A204.1 (cell line): ENCODE results near the gene RPS5.
"Not testable (repeated sequence)": the region's sequence is repeated elsewhere in the genome, so short reads cannot be mapped to it uniquely, and the experiment has no call there.

Experiments used
- FAIRE-seq: peaks from 2 replicates; lab custom pipeline; 2012; peaks lifted over from hg19 to GRCh38; lab: Jason Lieb, UNC

The RPS5 gene

DNA sequence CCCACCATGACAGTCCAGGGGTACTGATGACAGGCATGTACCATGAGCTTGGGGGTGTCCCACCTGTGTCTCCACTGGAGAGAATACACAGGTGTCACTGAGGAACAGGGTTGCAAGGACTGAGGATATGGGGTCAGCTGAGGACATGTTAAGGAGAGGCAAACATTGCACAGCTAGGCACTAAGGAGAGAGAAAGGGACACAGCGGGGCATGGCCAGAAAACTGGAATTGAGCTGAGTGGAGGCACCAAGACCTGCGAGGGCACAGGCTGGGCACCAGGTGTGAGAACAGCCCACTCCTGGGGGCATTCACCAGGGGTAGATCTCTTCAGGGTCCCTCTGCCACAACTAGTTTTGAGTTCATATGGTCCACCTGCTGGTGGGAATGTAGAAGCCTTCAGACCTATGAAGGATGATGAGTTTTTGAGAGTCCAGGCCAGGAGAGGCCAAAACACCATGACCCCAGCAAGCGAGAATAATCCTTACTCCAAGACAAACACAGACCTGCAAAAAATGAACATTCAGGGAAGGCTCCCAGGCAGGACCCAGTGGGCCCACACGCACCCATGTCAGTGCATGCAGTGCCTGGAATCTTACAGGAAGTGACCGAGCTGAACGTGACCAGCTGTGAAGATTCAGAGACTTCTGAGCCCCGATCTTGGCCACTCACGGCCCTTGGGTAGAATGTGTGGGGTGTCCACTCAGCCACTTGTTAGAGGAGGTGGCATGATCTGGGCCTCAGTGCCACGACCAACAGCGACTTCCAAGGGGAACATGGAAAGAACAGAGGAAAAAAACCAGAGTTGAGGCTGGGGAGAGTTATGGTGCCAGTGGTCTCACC is 20.0 kb downstream of the RPS5 start:
- FAIRE-seq: no peak

DNA sequence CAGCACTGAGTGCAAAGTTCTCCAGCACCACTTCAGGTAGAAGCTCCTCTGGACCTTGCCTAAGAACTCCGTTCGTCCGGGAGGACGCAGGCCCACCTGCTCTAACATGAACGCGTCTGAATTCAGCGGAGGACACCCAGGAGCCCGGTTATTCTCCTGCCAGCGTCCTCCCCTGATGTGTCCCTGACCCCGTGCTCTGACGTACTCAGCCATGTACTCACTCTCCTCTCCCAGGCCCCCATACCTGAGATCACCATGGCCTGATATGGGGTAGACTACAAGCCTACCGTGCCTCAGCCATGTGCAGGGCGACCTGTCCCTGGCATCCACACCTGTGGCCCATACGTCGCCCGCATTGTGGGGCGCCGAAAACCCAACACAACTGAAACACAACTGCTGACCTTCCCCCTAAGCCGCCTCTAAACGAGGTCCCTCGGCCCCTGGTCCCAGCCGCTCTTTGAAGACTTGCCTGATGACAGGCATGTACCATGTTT is 20.6 kb downstream of the RPS5 start:
- FAIRE-seq: no peak

GRCh38 chr19:58408152-58409009 is 21.3 kb downstream of the RPS5 start, which contains the start of gene ZNF584:
ZNF584 (plus strand) TSS chr19:58408649; CDS start chr19:58409148, 499 bp downstream.
- FAIRE-seq: no peak

DNA sequence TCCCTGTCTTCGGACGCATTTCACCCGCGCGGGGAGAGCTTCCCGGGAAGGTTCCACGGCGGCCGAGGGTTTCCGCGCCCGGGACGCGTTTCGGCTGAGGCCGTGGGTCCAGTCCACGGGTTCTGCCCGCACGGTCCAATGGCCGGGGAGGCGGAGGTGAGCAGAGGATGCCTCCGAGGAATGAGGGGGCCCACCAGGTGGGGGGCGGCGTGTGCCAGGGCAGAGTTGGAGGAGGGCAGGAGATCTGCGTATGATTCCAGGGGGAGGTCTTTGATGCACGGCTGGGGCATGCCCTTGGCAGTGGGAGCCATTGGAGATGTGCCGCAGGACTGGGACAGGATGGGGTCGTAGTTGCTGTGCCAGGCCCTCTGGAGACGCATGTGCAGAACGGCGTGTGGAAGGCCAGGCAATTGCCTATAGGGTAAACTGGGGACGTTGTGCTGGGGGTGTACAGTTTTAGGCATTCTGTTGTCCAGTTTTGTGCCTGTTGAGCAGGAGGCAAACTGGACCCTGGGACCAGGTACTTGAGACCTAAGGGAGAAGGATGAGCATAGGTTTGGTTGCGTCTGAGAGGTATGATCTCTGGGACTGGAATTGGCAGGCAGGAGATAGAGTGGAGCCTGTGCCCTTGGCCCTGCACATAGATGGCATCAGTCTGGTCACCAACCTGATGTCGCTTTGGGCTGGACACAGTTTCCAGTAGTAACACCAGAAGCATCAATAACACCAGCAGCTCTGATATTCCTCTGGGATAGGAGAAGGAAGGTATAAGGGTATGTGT is 22.1 kb downstream of the RPS5 start:
- FAIRE-seq: no peak

GRCh38 chr19:58416604-58417003 is 29.5 kb downstream of the RPS5 start:
- FAIRE-seq: no peak

DNA sequence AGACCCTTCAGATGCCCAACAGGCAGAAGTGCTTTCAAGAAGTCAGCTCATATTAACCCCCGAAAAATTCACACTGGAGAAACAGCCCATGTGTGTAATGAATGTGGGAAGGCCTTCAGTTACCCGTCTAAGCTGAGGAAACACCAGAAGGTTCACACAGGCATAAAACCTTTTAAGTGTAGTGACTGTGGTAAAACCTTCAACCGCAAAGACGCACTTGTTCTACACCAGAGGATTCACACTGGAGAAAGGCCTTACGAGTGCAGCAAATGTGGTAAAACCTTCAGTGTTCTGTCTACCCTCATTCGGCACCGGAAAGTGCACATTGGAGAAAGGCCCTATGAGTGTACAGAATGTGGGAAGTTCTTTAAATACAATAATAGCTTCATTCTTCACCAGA is 30.0 kb downstream of the RPS5 start:
- FAIRE-seq: no peak

GRCh38 chr19:58428617-58429016 is 41.5 kb downstream of the RPS5 start:
- no peak for FAIRE-seq

DNA sequence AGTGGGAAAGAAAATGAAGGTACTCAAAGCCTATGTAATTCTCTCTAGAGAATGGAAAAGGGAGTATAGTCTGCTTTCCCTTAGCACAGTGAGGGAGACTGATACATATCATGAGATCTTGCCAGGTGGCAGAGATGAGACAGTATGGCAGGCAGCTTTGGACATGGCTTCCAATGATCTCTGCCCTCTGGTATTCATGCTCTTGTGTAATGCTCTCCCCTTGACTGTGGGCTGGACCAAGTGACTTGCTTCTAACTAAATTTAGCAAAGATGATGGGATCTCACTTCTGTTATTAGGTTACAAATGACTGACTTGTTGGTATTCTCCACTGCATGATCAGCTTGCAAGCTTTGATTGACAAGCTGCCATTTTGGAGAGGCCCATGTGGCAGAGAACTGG is 42.7 kb downstream of the RPS5 start:
- no peak for FAIRE-seq

- no peak for FAIRE-seq
These were observed 47.1 kb downstream of the RPS5 start for GRCh38 chr19:58434217-58434616.

- no peak for FAIRE-seq
These were observed 52.8 kb downstream of the RPS5 start, which contains the start of gene ZNF132 for GRCh38 chr19:58439576-58440554. ZNF132 (minus strand) TSS chr19:58440153; CDS start chr19:58439821, 332 bp downstream.

DNA sequence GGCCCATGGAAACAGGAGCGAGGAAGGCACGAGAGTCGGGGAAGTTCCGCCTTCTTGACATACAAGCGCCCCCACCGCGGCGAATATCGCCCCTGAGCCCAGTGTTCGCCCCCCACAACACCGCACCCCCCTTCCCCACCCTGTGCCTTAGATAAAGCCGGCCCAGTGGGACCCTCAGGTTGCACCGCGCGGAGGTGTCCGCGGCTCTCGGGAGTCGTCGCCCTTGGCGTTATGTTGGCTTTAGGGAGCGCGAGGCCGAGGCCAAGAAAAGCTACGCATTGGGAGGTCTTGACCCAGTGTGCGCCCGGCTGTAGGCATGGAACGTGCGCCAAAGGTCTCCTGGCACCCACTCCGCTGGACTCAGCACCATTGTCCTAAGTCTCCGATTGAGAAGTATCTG is 53.5 kb downstream of the RPS5 start:
- FAIRE-seq: no peak

DNA sequence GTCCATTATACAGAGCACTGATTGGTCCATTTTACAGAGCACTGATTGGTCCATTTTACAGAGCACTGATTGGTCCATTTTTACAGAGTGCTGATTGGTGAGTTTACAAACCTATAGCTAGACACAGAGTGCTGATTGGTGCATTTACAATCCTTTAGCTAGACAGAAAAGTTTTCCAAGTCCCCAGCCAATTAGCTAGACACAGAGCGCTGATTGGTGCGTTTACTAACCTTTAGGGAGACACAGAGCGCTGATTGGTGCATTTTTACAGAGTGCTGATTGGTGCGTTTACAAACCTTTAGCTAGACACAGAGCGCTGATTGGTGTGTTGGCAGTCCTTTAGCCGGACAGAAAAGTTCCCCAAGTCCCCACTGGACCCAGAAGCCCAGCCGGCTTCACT is 55.9 kb downstream of the RPS5 start:
- not testable (repeated sequence) for FAIRE-seq
